ENCODE results near the gene HMBS.

Gene HMBS

DNA sequence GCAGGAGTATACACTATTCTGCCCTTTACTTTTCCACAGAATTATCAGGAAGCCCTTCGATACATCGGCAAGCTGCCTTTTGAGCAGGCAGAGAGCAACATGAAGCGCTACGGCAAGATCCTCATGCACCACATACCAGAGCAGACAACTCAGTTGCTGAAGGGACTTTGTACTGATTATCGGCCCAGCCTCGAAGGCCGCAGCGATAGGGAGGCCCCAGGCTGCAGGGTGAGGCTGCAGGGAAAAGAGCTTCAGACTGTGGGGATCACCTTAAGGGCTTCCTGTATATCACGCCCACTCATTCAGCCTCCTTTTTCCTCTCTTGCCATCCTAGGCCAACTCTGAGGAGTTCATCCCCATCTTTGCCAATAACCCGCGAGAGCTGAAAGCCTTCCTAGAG, 6.8 kb upstream of the HMBS start:
- DNase-seq: no peak

DNA sequence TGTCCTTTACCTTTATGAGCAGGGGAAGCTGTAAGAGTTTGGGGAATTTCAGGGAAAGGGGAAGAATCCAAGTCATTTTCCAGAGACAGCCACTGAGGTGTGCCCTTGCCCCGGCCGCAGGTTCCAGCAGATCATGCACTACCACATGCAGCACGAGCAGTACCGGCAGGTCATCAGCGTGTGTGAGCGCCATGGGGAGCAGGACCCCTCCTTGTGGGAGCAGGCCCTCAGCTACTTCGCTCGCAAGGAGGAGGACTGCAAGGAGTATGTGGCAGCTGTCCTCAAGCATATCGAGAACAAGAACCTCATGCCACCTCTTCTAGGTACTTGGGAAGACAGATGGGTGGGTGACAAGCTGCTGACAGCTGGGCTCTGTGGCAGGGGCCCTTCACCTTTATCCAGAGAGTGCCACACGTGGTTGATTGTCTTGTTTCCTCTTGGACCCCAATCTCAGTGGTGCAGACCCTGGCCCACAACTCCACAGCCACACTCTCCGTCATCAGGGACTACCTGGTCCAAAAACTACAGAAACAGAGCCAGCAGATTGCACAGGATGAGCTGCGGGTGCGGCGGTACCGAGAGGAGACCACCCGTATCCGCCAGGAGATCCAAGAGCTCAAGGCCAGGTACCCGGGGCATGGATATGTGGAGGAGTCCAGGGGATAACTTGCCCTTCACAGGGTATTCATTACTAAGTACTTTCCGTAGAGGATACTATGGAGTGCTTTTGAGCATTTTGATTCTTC, 5.8 kb upstream of the HMBS start:
- no peak for DNase-seq

DNA sequence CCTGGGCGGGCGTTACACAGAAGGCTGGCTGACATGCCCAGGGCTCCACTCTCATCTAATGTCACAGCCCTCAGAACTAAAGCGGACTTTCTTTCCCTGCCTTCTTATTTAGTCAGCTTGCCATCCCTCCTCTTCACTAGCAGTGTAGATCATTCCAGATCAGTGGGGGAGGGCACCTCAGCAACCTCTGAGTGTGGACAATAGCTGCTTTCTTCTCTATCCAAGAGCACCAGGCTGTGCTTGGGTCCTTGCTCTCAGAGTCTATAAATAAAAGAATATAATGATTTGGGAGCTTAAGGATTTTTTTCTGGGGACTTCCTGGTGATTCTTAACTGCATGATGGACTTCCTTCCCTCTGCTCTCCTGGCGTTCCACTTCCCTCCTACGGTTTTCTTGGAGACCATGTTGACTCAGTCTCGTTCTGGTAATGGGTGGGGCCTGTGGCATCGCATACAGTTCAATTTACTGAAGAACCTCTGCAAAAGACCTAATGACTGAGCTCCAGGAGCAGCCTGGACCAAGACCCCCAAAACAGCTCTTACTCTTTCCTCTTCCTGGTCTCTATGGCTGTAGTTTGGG, 2.9 kb upstream of the HMBS start:
- DNase-seq: no peak

DNA sequence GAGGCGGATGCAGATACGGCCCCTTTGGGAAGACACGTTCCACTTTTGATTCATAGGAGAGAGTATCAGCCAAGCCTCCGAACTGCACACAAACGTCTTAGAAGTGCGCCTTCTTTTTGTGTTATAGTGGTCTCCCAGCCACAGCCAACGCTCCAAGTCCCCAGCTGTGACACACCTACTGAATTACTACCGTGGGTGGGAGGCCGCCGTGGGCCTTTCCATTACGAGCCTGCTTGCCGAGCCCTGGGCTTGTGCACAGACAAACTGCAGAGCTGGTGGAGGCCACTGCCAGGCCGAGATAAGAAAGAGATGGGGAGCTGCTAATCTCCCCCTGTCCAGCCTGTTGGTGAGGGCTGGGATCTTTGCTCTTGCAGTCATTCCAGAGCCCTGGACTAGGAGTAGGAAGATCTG, 761 bp downstream of the HMBS start:
- DNase-seq: no peak

DNA sequence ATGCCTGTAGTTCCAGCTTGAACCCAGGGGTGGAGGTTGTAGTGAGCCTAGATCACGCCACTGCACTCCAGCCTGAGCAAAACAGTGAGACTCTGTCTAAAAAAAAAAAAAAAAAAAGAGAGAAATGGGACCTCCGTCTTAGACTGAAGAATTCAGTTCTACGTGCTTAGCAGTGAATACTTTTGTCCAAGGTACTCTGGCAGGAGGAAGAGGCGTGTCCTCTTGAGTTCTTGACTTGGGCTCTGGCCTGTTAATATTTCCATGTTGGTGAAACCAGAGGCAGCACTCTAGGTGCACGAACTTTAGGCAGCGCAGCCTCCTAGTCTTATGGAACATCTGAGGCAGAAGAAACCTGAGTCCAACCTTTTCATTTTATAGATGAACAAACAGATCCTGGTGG, 2.4 kb downstream of the HMBS start:
- no peak for DNase-seq

DNA sequence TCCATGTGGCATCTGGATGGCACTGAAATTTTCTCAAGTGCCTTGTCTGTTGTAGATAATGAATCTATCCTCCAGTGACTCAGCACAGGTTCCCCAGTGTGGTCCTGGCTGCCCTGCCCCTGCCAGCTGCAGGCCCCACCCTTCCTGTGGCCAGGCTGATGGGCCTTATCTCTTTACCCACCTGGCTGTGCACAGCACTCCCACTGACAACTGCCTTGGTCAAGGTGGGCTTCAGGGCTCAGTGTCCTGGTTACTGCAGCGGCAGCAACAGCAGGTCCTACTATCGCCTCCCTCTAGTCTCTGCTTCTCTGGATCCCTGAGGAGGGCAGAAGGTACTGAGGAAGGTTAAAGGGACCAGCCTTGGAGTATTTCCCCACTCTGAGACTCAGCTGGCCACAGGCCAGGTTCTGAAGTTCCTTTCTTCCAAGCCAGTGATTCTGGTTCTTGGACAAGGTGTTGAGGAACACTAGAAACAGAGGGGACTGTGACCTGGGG, 3.1 kb downstream of the HMBS start:
- no peak for DNase-seq

DNA sequence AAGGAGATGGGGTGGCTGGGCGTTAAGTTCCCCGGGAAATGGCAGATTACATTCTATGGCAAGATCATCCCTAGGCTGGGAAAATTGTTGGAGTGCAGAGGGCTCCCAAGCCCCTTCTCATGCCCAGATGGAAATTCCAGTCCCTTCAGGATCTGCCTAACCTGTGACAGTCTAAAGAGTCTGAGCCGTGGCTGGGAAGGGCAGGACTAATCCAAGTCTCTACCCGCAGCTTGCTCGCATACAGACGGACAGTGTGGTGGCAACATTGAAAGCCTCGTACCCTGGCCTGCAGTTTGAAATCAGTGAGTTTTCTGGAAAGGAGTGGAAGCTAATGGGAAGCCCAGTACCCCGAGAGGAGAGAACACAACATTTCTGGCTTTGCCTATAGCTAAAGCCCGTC, 3.7 kb downstream of the HMBS start:
- no peak for DNase-seq

DNA sequence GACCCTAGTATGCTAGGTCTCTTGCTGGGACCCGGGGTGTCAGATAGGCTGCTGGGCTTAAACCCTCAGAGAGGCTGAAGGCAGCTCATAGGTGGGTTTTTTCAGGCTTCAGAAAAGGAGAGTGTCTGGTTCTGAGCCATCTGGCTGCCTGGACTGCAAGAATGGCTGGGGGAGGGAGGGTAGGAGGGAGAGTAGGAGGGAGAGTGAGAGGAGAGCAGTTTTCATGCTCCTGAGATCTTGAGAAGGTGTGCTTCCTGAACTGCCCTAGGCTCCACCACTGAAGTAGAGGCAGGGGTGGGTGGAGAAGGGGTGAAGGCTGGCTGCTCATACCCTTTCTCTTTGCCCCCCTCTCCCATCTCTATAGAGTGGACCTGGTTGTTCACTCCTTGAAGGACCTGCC, 4.6 kb downstream of the HMBS start:
- DNase-seq: no peak

DNA sequence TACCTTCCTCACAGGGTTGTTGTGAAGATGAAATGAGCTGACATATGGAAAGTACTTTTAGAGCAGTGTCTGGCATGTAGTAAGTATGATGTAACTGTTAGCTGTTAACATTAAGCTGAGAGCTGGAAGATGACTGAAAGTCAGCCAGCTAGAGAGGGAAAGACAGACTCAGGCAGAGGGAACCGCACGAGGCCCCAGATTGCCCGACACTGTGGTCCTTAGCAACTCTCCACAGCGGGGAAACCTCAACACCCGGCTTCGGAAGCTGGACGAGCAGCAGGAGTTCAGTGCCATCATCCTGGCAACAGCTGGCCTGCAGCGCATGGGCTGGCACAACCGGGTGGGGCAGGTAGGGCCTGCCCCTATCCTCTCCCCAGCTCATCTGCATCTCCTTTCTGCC, 6.5 kb downstream of the HMBS start:
- no peak for DNase-seq

DNA sequence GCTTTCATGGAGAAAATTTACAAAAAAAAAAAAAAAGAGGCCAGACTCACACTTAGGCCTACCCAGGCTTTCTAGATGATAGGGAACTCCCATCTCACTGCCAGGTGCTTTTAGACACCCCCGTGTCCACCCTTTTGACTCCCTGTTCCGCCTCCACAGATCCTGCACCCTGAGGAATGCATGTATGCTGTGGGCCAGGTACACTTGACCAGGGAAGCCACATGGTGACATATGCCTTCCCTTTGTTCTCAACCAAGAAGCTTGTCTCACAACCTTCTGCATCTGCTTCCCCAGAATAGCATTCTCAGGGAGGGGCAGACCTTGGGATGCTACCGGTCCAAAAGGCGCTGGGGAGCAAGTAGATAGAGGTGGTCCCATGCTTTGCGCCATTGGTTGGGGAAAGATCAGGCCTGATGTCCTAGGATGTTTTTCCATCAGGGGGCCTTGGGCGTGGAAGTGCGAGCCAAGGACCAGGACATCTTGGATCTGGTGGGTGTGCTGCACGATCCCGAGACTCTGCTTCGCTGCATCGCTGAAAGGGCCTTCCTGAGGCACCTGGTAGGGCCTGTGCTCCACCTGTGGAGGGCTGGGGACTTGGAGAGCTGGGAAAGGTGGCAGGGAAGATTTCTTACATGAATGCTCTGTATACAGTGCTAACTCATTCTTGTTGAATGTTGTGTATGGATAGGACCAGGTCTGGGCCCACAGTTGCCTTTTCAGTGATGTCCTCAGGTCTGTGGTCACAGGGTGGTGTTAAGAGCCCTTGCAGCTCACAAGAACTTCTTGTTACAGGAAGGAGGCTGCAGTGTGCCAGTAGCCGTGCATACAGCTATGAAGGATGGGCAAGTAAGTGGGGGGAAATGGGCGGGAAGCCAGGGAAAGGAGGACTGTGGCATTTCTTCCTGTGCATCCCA, 7.5 kb downstream of the HMBS start:
- DNase-seq: no peak

DNA sequence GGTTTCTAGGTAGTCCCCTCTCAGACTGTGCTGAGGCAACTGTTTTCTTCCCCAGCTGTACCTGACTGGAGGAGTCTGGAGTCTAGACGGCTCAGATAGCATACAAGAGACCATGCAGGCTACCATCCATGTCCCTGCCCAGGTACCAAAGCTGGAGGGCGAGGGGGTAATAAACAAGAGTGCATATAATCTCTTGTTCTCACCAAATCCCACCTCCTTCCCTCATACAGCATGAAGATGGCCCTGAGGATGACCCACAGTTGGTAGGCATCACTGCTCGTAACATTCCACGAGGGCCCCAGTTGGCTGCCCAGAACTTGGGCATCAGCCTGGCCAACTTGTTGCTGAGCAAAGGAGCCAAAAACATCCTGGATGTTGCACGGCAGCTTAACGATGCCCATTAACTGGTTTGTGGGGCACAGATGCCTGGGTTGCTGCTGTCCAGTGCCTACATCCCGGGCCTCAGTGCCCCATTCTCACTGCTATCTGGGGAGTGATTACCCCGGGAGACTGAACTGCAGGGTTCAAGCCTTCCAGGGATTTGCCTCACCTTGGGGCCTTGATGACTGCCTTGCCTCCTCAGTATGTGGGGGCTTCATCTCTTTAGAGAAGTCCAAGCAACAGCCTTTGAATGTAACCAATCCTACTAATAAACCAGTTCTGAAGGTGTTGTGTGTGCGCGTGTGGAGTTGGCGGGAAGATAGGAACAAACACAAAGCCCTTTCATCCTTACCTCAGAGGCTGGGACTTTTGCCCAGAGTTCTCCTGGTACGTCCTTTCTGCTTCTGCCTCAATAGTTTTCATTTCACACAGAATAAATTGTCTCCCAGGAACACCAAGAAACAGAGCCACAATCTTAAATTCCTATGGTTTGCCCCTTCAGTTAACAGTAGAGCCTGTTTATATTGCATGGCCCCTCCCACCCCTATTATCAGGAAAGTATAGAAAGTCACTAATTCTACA, 8.5 kb downstream of the HMBS start:
- DNase-seq: no peak

DNA sequence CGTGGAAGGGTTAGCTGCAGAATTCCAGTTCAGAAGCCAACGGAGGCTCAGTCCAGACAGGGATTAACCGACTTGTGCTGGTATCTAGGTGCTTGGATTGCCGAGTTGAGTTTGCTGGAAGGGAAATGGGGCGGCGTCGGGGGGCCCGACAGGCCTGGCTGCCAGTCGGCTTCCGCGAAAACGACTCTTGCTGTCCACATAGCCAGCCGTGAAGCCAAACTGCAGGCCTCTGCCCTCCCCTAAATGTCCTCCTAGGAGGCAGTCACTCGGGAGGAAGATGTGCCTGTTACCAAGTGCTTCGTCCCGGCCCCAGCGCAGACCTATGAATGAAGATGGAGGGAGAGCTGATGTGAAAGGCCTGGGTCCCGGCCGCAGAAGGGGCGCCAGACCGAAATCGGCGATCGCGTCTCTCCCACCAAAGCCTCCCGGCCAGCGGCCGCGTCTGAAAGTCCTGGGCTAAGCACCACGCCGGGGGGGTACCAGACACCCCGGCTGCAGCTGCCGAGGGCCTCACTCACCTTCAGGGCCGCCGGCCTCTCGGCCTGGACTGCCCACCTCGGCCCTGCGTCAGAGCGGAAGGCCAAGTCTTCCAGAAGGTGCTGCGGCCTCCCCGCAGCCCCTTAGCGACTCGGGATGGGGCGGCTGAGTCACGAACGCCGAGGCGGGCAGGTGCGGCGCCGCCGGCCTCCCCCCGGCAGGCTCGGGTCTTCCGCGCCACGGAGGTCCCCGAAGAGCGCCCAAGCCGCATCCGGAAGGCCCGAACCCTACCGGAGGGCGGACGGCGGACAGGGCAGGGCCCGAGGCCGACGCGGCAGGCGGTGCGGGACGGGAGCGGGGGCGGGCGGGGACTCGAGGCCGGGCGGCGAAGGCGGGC, 9.5 kb downstream of the HMBS start:
- peak; percentile 31 for DNase-seq

DNA sequence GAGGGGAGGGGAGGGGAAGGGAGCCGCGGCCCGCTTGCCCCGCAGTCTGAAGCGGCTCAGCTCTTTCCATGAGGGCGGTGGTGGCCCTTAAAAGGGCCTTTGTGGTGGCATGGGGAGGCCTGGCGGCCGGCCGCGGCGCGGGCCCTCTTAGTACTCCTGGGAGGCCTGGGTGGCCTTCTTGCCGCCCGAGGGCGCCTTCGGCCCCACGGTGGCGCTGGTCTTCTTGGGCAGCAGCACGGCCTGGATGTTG, 10.1 kb downstream of the HMBS start:
- peak; percentile 78 for DNase-seq

DNA sequence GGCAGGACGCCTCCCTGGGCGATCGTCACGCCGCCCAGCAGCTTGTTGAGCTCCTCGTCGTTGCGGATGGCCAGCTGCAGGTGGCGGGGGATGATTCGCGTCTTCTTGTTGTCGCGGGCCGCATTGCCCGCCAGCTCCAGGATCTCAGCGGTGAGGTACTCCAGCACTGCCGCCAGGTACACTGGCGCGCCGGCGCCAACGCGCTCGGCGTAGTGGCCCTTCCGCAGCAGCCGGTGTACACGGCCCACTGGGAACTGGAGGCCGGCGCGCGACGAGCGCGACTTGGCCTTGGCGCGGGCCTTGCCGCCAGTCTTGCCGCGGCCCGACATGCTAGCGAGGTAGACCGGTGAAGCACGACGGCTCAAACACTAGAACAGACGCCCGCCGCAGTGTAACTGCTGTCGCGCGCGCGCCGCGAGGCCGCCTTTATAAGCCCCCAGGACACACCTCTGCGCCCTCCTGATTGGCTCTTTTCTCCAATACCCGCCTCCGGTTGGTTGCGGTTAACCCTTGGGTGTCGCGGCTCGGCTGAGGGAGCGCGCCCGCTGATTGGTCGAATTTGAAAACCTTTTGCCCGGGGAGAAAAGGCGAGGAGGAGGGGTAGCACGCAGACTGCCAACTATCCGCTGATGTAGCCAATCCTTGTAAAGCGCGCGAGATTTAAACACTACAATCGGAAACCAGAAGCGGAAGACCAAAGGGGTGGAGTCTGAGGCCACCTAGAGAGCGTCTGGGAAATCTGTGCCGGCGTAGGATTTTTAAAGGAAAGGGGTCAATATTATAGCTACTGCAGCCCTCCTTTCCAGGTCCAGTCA, 10.6 kb downstream of the HMBS start:
- DNase-seq: peak; percentile 98

DNA sequence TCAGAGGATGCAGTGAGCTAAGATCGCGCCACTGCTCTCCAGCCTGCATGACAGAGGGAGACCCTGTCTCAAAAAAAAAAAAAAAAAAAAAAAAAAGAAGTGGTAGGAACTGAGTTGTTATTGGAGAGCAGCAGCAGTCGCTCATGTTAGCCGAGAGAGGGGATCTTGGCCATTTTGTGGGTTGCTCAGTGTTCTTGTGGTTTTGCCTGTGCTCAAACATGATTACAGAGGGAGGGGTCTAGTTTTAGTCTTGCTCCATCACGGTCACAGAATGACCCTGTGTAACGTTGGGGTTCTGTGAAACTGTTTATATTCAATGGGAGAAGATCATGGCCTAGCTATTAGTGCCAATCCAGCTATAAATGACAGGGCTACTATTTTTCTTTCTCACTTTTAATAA, 15.0 kb downstream of the HMBS start:
- no peak for DNase-seq

DNA sequence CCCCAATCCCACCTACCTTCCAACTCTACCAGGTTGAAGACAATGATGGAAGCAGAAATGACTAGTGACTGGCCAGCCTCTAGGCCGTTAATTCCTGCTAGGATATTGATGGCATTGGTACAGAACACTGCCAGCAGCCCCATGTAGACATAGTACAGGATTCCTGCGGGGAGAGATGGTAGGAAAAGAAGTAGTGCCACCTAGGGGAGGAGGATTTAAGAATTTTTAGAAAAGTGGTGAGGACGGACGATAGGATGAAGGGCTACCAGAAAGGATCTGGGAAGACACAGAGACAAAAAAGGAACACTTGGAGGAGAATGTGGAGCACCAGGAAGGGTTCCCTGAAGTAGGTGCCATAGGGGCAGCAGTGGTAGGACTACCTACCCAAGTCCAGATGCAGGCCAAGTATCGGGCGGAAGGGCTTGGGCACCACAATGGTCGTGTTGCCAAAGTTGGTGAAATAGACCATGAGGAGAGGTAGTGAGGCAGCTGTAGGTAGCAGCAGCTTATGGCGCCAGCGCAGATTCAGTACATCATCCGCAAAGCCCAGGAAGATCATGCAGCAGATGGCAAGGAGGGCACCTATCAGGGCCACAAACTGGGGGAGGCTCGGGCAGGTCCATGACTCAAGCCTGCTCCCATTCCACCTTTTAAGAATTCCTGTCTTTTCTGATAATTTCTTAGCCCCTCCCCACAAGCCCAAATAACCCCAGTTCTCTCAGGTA, 15.7 kb downstream of the HMBS start:
- peak; percentile 32 for DNase-seq

DNA sequence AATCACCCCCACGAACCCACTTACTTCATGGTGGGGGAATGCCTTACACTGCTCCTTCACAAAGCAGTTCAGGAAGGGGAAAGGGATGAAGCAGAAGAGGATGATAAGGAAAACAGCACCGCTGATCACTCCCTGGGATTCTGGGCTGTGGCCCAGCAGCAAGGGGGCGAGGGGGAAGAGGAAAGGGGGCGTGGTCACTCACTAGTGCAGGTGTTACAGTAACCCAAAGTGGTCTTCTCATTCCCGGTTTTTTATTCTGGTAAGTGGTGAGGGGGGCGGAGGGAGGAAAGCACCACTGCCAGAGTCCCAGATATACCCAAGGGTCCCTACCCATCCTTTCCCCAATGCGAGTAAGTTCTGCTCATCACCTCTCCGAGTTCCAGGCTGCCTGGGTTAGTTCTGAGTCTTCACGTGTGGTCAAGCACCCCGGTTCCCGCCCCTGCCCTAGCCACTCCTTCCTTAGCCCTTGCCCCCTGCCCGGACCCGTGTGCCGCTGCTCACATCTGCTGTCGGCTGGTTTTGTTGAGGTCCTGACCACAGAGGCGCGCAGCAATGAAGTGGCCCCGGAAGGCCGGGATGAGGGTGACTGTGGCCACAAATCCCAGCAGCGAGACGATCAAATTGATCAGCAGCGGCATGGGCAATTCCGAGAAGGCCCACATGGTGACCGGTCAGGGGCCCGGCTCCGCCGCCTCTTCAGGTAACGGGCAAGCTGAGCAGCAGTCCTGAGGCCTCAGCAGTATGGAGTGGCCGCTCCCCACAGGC, 16.5 kb downstream of the HMBS start:
- peak; percentile 50 for DNase-seq

DNA sequence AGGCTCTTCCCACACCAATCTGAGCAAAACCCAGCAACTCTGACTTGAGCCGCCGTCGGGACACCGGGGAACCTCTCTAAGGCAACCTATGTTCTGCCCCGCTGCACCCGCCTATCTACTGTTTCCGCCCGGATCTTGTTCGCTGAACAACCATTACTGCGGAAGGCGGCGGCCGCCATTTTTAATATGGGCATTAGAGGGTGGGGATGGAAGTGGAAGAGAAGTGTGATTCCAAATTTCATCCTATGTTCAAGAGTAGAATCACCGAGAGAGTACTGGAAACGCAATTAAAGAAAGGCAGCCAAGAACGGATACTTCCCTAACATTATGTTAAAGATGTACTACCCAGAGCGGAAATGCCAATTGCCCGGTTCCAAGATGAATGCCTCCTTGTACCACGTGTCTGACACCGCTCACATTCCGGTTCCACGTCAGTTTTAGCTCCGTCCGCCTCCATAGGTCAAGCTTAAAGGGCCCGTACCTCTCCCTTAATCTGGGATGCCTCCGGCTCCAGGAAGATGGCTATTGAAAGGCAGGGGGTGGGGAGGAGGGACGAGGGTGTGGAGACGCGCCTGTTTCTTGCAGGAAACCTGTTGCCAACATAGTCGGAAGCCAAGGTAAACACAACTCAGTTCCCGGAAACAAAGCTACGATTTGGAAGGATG, 17.2 kb downstream of the HMBS start, which contains the start of gene DPAGT1:
Gene DPAGT1 (minus strand): TSS at position 95 of the 665 bp plus-strand sequence. CDS start 198 bp downstream, outside the sequence.
- peak; percentile 91 for DNase-seq
